Measurements from ENCODE around the gene LRRC74A. TPM values are rescaled to one million over a fixed set of nuclear protein-coding genes. Genes with fewer than 3 reads are reported as not detected.

Gene LRRC74A
- total and polyA plus RNA-seq, 10 of the 15 experiments (the other 5 are each of a cell fraction or from before 2014, with no cell fraction given) = not detected

GRCh38 chr14:76830556-76830955, 4.3 kb downstream of the LRRC74A start:
- Histone ChIP-seq H3K9ac (ENCODE audit: control insufficient read depth, insufficient read depth, low read length) (no peak overlapping the region), H3K27me3 (replicated peaks in 1 of 2; ENCODE audit: control insufficient read depth in 2 of 2, insufficient read depth in 2 of 2, low read length in 1 of 2) (peaks cover 0 to 3% of the 10 kb centered on the region in 2 experiments; a peak in 1 of 4 replicates), H3K4me1 (ENCODE audit: control insufficient read depth, insufficient read depth, low read length) (no peaks in the 10 kb centered on the region), H3K36me3 (ENCODE audit: control insufficient read depth in 2 of 2, insufficient read depth in 2 of 2, low read length in 1 of 2) (no peaks in the 10 kb centered on the region), H3K4me3 (no peak overlapping the region), H4K20me1 (ENCODE audit: control insufficient read depth, insufficient read depth) (no peaks in the 10 kb centered on the region), H3K4me2 (ENCODE audit: control insufficient read depth, insufficient read depth) (no peak overlapping the region), H3K9me3 (replicated peaks; ENCODE audit: control insufficient read depth, insufficient read depth, low read length) (no peaks in the 10 kb centered on the region), H2AFZ (ENCODE audit: control insufficient read depth, low read depth, low read length) (no peak overlapping the region), H3K79me2 (ENCODE audit: control insufficient read depth, insufficient read depth, low read length) (no peaks in the 10 kb centered on the region), H3K27ac (ENCODE audit: control insufficient read depth, insufficient read depth) (no peak overlapping the region)
- in situ Hi-C loops (cut with MboI) (no loop called here), intact Hi-C loops (cut with micrococcal nuclease; ENCODE audit: unreplicated experiment) (no loop called here)
- TF ChIP-seq ZNF384 (IDR thresholded peaks at IDR 0.05; ENCODE audit: borderline replicate concordance, low read depth, low read length) (no peak), SREBF1 (IDR thresholded peaks at IDR 0.05; ENCODE audit: low read length) (no peak), SREBF2 (IDR thresholded peaks at IDR 0.05; ENCODE audit: low read length) (no peak), TCF7 (IDR thresholded peaks at IDR 0.05; ENCODE audit: borderline replicate concordance) (no peak), ZNF622 (IDR thresholded peaks at IDR 0.05) (no peak), ELK1 (IDR thresholded peaks at IDR 0.05; ENCODE audit: low read depth, low read length) (no peak), MEF2A (IDR thresholded peaks at IDR 0.05; ENCODE audit: insufficient read depth, low read depth, low read length) (no peak), MTA2 (IDR thresholded peaks at IDR 0.05; ENCODE audit: low read depth) (no peak), CREB1 (IDR thresholded peaks at IDR 0.05; ENCODE audit: low read depth) (no peak)
- TF ChIP-seq, protein P1, sequence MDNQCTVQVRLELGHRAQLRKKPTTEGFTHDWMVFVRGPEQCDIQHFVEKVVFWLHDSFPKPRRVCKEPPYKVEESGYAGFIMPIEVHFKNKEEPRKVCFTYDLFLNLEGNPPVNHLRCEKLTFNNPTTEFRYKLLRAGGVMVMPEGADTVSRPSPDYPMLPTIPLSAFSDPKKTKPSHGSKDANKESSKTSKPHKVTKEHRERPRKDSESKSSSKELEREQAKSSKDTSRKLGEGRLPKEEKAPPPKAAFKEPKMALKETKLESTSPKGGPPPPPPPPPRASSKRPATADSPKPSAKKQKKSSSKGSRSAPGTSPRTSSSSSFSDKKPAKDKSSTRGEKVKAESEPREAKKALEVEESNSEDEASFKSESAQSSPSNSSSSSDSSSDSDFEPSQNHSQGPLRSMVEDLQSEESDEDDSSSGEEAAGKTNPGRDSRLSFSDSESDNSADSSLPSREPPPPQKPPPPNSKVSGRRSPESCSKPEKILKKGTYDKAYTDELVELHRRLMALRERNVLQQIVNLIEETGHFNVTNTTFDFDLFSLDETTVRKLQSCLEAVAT (IDR thresholded peaks at IDR 0.05) = no peak
- 82% methylated on average over 4 of the region's 4 CpGs for WGBS (ENCODE audit: insufficient coverage, insufficient replicate concordance, low lambda C conversion rate, missing lambda C conversion rate)
- ATAC-seq (no peak), DNase-seq (ENCODE audit: low read depth, low spot score) (no peak), FAIRE-seq (no peak)
- BruUV-seq (replicated peaks) = no TSS peak
- CTCF ChIA-PET = interaction anchor here (1.1 kb wide), 1 partner anchor 122 kb away, joined by 3 read pairs; no protein-coding TSS in a partner anchor
- RAD21 ChIA-PET (ENCODE audit: unreplicated experiment) = no interaction called here
- SMC1A ChIA-PET (ENCODE audit: uncharacterized antibody, unreplicated experiment) = interaction anchor here (0.9 kb wide), 1 partner anchor 786 kb away, joined by 3 read pairs; no protein-coding TSS in a partner anchor
- POLR2A ChIA-PET = no interaction called here
